ENCODE data around the gene PXDN.

DNA sequence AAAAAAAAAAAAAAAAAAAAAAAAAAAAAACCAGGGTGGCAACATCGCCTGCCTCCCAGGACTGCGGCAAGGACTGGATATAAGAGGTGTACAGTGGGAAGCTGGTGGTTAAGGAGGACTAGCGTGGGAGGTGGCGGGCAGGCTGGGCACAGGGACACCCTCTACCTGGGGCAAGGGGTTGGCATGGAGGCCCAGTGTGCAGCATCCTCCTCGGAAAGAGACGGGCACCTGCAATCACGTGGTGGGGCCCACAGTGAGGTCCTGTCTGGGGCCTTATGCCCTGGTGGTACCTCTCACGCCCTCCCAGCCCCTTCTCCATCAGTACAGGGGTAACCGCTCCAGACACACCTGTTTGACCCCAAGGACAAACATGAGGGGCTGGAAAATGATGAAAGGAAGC, 27.9 kb downstream of the PXDN start:
- TF ChIP-seq, protein P1, sequence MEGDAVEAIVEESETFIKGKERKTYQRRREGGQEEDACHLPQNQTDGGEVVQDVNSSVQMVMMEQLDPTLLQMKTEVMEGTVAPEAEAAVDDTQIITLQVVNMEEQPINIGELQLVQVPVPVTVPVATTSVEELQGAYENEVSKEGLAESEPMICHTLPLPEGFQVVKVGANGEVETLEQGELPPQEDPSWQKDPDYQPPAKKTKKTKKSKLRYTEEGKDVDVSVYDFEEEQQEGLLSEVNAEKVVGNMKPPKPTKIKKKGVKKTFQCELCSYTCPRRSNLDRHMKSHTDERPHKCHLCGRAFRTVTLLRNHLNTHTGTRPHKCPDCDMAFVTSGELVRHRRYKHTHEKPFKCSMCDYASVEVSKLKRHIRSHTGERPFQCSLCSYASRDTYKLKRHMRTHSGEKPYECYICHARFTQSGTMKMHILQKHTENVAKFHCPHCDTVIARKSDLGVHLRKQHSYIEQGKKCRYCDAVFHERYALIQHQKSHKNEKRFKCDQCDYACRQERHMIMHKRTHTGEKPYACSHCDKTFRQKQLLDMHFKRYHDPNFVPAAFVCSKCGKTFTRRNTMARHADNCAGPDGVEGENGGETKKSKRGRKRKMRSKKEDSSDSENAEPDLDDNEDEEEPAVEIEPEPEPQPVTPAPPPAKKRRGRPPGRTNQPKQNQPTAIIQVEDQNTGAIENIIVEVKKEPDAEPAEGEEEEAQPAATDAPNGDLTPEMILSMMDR (conservative IDR thresholded peaks at IDR 0.05; ENCODE audit: low read depth, low read length) = no peak
- TF ChIP-seq BHLHE40 (IDR thresholded peaks at IDR 0.05; ENCODE audit: low read depth, low read length) (no peak), MAZ (IDR thresholded peaks at IDR 0.05; ENCODE audit: borderline replicate concordance, low read depth, low read length) (no peak), POLR2A (IDR thresholded peaks at IDR 0.05; ENCODE audit: low read depth, low read length) (no peak), MXI1 (IDR thresholded peaks at IDR 0.05; ENCODE audit: borderline replicate concordance, low read depth, low read length) (no peak), RAD21 (IDR thresholded peaks at IDR 0.05; ENCODE audit: low read length) (no peak), RCOR1 (IDR thresholded peaks at IDR 0.05; ENCODE audit: insufficient replicate concordance, low read length) (no peak), CEBPB (IDR thresholded peaks at IDR 0.05; ENCODE audit: low read depth, low read length) (no peak)
- TF ChIP-seq, protein P2, sequence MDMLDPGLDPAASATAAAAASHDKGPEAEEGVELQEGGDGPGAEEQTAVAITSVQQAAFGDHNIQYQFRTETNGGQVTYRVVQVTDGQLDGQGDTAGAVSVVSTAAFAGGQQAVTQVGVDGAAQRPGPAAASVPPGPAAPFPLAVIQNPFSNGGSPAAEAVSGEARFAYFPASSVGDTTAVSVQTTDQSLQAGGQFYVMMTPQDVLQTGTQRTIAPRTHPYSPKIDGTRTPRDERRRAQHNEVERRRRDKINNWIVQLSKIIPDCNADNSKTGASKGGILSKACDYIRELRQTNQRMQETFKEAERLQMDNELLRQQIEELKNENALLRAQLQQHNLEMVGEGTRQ (IDR thresholded peaks at IDR 0.05; ENCODE audit: low read depth, low read length) = no peak
